HG02571 (cell line): ENCODE data around the gene AFAP1.

ENCODE experiments used
- ATAC-seq: cut with Tn5 transposase; IDR thresholded peaks from one replicate; pipeline ENCODE4 v1.9.1; 2021; ENCODE audit warnings: mild to moderate bottlenecking, moderate library complexity; ENCODE audit not compliant: unreplicated experiment

Gene AFAP1

DNA sequence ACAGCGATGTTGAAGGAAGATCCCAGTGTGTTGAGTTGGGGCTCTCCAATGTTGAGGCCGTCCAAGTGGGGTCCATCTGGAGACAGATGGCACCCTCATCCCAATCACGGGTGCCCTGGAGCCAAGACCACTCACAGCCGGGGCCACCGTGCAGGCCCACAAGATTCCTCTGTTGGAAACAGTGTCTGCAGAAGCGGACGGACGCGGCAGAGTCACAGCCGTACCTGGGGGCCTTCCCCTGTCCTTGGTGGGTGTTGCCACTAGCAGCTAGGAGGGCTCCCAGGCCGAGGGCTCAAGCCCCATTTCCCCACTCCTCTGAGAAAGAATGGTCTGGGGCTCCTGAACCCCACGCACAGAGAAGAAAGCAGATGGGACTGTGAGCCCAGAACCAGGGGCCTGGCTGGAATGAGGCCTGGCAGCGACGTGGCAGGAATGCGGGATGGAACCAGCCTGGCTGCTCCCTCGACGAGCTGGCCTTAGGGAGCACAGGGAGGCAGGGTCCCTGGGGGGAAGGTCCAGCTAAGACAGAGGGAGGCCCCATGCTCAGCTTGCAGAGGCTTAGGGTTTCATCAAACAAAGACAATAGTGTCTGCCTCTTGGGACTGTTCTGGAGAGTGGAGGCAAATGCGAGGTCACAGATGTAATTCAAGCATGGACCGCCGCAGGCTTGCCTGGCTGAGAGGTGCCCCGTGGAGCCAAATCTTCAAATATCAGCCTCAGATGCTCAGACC is 228.9 kb downstream of the AFAP1 start:
- ATAC-seq = no peak

DNA sequence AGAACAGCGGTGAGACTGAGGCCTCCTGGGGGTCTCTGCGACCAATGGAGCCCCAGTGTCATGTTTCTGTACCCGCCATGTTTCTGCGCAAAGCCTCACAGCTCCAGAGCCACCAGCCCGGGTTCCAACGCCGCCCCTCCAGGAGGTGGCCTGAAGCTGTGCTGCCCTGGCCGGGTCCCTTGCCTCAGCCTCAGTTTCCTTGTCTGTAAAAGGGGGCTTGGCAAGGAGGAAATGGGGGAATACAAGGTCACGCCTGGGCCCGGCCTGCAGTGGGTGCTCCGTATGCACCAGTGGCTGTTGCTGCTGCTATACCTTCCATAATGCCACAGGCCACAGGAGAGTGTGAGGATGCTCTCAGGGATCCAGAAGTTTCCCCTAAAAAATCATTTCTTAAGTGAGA is 229.5 kb downstream of the AFAP1 start:
- ATAC-seq = no peak

DNA sequence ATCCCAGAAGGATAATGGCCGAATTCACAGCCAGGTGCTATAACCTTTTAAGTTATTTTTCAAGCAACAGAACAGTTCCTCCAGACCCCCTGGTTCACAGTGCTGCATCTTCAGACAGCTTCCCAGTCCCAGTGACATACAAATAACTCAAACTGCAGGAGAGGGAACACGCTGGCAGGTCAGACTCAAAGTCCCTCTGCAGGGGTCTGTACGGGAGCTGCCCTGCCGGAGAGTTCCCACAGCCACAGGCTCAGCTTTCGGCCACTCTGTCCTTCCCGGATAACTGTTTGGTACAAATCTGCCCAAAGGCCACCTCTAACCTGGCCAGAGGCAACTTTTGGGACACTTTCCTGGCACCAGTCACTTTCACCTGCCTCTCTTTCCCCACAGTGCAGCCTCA is 230.2 kb downstream of the AFAP1 start:
- no peak for ATAC-seq

DNA sequence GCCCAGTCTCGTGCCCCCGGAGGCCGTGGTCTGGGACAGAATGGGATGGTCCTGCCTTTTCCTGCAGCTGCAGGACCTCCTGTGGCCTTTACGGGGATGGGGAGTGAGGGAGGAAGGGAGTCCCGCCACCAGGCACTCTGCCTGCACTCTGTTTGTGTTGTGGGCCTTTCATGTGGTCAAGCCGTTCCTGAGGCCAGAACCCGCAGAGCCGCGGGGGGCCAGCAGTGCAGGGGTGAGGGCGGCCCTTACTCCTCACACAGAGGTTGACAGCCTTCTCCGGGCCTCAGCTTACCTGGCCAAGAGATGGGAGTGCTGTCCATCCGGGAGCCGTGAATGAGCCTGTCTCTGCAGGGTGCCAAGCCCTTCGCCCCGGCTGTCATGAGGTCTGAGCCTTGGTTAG is 230.7 kb downstream of the AFAP1 start:
- no peak for ATAC-seq
